Transverse colon (tissue), 4 donors: Measurements from ENCODE around the gene CTF1. TPM values are rescaled to one million over a fixed set of nuclear protein-coding genes. Genes with fewer than 3 reads are reported as not detected.
A peak's percentile ranks its signal among the peaks of the same experiment; 100 is the strongest.

ENCODE experiments used
- DNase-seq: peaks from one replicate; pipeline ENCODE4 v3.0.0-alpha.2; 2019
- H3K27ac ChIP-seq, 4 donors: fragments of 200-600 bp; sonication (generic); 2 replicates each; pipeline ENCODE4 v1.5.1; 2016 to 2018; ENCODE audit warnings: inconsistent platforms in 4 of 4
- H3K27me3 ChIP-seq: fragments of 200-600 bp; sonication (generic); 2 replicates; pipeline ENCODE4 v1.5.1; 2017; ENCODE audit warnings: inconsistent platforms
- H3K36me3 ChIP-seq, 4 donors: fragments of 200-600 bp; sonication (generic); 2 replicates each; pipeline ENCODE4 v1.5.1; 2017 to 2019; ENCODE audit warnings: inconsistent platforms in 4 of 4
- H3K4me1 ChIP-seq, 4 donors: fragments of 200-600 bp; sonication (generic); 2 replicates each; pipeline ENCODE4 v1.5.1; 2017 to 2020; ENCODE audit warnings: inconsistent platforms in 4 of 4
- H3K4me3 ChIP-seq, 4 donors: fragments of 200-600 bp; sonication (generic); 1 replicate in 1 of 4; 2 replicates in 3 of 4; pipeline versions ENCODE4 v1.5.1 to v1.6.1; 2017 to 2019; ENCODE audit warnings: inconsistent platforms in 4 of 4
- H3K9me3 ChIP-seq, 2 donors: fragments of 200-600 bp; sonication (generic); 2 replicates each; pipeline ENCODE4 v1.5.1; 2017 to 2019; ENCODE audit warnings: inconsistent platforms in 2 of 2
- EP300 ChIP-seq: sonication (generic); formaldehyde crosslinking; IDR thresholded peaks from one replicate; pipeline ENCODE4 v1.6.1; 2017; ENCODE audit warnings: antibody characterized with exemption, low read depth
- POLR2A ChIP-seq: fragments of 450-650 bp; IDR thresholded peaks from one replicate; pipeline ENCODE4 v1.6.1; 2016; ENCODE audit warnings: antibody characterized with exemption, mild to moderate bottlenecking, moderate library complexity
- POLR2AphosphoS5 ChIP-seq, 3 donors: sonication (generic); formaldehyde crosslinking; IDR thresholded peaks; one replicate each; pipeline ENCODE4 v1.6.1; 2016; ENCODE audit warnings: antibody characterized with exemption in 3 of 3
- WGBS, 2 donors: methylation state at CpG; one replicate each; pipeline ENCODE4 v1.1.5; 2018; ENCODE audit warnings: low coverage in 1 of 2; 5-methylcytosine and 5-hydroxymethylcytosine counted together
- in situ Hi-C, 4 donors: fragments of 200-750 bp; cut with MboI; loops; one replicate each; pipeline versions ENCODE4 v1.15.0 to v1.15.1; 2017; ENCODE audit warnings: low sequenced_read_pairs in 3 of 4, low pct_ligation_motif_present in 1 of 4, low pct_unique_long_range_greater_than_20kb in 1 of 4
- intact Hi-C: fragments of 100-400 bp; cut with DNase I; formaldehyde crosslinking; loops from one replicate; pipeline ENCODE4 v1.15.1; 2023; ENCODE audit warnings: low total_unique reads
- total RNA-seq, 4 donors: library from RNA; depleted of rRNA; stranded (reverse); fragments of >200 nt; gene quantifications; one replicate each; pipeline ENCODE4 v1.1.0, GENCODE V29; 2016
- TF ChIP-seq, protein P1 (sequence below), 5 experiments: fragments of 200-600 bp in 3 of 5; fragments of 450-650 bp in 2 of 5; sonication (generic) in 3 of 5; IDR thresholded peaks; 1 replicate in 2 of 5; 2 replicates in 3 of 5; pipeline ENCODE4 v1.5.1; 2016 to 2017; ENCODE audit warnings: antibody characterized with exemption in 5 of 5, inconsistent platforms in 3 of 5, mild to moderate bottlenecking in 2 of 5, moderate library complexity in 1 of 5

The CTF1 gene
- total RNA-seq, 4 donors from 2014 or later, result 0.82 to 0.95 TPM; not detected in 2

DNA sequence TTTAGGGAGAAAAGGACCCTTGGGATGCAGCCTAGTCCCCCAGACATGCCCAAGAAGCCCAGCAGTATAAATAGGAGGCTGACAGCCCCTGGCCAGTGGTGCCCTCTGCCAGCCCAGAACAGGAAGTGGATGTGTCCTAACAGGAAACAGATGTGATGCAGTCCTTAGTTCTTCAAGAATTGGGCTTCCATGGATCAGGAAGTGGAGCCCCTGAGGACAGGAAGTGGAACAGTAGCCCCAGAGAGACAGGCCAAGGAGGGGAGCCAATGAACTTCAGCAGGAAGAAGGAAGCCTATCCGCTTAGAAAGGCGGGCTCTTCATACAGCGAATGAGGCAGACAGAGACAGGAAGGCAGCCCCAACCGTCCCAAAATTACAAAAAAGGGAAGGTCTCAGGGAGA, 7.2 kb downstream of the CTF1 start:
- TF ChIP-seq, protein P1, sequence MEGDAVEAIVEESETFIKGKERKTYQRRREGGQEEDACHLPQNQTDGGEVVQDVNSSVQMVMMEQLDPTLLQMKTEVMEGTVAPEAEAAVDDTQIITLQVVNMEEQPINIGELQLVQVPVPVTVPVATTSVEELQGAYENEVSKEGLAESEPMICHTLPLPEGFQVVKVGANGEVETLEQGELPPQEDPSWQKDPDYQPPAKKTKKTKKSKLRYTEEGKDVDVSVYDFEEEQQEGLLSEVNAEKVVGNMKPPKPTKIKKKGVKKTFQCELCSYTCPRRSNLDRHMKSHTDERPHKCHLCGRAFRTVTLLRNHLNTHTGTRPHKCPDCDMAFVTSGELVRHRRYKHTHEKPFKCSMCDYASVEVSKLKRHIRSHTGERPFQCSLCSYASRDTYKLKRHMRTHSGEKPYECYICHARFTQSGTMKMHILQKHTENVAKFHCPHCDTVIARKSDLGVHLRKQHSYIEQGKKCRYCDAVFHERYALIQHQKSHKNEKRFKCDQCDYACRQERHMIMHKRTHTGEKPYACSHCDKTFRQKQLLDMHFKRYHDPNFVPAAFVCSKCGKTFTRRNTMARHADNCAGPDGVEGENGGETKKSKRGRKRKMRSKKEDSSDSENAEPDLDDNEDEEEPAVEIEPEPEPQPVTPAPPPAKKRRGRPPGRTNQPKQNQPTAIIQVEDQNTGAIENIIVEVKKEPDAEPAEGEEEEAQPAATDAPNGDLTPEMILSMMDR (IDR thresholded peaks at IDR 0.05), result no peak
- TF ChIP-seq EP300 (no peak), POLR2A (no peak), POLR2AphosphoS5 (IDR thresholded peaks at IDR 0.05) (no peak)
- no peaks in the 10 kb centered on the region for H3K9me3 ChIP-seq
- in situ Hi-C loops (no loop called here), intact Hi-C loops (loop anchor here (5.0 kb wide), 1 partner anchor 56 kb away; no protein-coding TSS in a partner anchor)
- no peak overlapping the region for H3K4me3 ChIP-seq
- peak overlapping the region; percentile 90 to 96 (median 95) for H3K27ac ChIP-seq
- H3K36me3 ChIP-seq, result no peaks in the 10 kb centered on the region
- no peaks in the 10 kb centered on the region for H3K27me3 ChIP-seq
- DNase-seq, result no peak
- peaks cover 0 to 30% (median 11%) of the 10 kb centered on the region in 4 donors for H3K4me1 ChIP-seq
- whole genome bisulfite sequencing, 2 donors, result 90% methylated on average over 4 of the region's 4 CpGs; no CpG with 5 or more reads in 1 of the 2 donors

DNA sequence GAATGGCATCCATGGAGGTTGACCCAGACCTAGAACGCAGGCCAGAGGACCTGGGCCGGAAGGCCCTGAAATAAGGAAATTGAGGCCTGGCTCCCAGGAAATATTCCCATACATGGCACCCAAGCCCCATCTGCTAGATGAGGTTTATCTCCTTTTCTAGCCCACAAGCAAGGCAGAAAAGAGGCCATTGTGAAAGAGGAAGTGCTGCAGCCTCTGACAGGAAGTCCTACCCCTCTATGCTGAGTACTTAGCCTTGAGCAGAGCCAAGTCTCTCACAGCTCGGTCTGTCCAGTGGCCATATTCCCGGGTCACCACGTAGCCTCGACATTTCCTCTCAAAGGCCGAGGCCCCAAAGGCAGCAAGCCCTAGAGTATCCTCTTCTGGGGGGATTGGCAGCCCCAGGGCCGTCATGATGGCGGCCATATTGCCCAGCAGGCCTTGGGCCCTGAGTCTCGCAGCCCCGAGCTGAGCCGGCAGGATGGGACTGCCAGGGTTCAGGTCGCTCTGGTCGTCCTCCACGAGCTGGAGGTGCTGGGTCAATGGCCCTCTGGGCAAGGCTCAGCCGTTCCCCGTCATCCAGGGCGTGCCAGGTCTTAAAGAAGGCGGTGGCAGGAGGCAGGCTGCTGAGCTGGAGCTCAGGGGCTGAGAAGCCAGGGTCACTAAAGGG, 7.8 kb downstream of the CTF1 start:
- intact Hi-C loops, result loop anchor here (5.0 kb wide), 1 partner anchor 57 kb away; no protein-coding TSS in a partner anchor
- DNase-seq, result no peak

DNA sequence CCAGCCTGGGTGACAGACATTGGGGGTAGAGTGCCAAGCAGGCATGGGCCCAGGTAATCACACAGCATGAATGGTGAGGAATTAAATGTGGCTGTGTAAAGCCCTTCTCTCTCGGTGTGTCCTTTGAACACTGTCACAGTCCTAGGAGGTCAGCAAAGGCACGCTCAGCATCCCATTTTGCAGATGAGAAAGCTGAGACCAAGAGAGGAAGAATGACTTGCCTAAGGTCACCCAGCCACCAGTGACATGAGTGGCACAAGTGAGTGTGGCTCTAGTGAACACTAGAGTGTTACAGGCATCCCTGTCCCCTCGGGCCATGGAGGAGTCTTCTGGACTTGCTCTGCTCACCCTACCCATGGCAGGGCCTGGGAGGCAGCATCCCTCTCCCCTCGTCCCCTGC, 10.7 kb downstream of the CTF1 start:
- WGBS, 2 donors, result 88% methylated on average over 4 of the region's 4 CpGs; no CpG with 5 or more reads in 1 of the 2 donors
- in situ Hi-C loops, result loop anchor here in 1 of 4 donors (5.0 kb wide), 1 partner anchor 45 kb away; no protein-coding TSS in a partner anchor

More for the DNA sequence above, 7.8 kb downstream of the CTF1 start:
- TF ChIP-seq, protein P1 (IDR thresholded peaks at IDR 0.05), result no peak
- TF ChIP-seq POLR2A (no peak), POLR2AphosphoS5 (IDR thresholded peaks at IDR 0.05) (no peak), EP300 (no peak)
- H3K27me3 ChIP-seq, result no peaks in the 10 kb centered on the region
- no peak overlapping the region for H3K4me3 ChIP-seq
- peaks cover 0 to 30% (median 11%) of the 10 kb centered on the region in 4 donors for H3K4me1 ChIP-seq
- peak overlapping the region; percentile 90 to 96 (median 95) for H3K27ac ChIP-seq
- WGBS, 2 donors, result 87 to 100% methylated on average over 1 to 19 of the region's 19 CpGs
- H3K36me3 ChIP-seq, result no peaks in the 10 kb centered on the region
- no peaks in the 10 kb centered on the region for H3K9me3 ChIP-seq
- in situ Hi-C loops, result no loop called here

DNA sequence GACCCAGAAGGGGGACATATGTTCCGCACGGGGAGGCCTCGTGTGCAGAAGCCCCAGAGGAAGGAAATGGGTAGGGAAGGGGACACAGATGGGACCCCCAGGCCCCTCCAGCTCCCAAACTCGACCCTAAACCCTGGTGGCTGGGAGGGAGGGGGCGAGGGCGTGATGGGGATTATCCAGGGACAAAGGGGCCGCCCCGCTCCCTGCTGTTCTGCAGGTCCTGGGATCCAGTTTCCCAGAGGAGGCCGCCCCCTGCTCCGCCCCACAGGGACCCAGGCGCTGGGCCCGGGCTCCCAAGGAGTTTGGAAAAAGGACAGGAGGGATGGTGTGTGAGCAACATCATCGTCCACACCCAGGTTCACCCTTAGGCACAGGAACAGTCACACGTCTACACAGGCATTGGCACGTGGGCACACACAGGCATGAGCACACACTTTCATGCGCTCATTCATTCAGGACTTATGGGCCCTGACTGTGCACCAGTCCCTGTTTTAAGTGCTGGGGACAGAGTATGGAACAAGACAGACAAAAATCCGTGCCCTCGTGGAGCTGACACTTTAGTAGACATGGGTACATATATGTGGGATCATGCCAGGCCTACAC, 14.1 kb downstream of the CTF1 start:
- 75% methylated on average over 18 of the region's 18 CpGs; no CpG with 5 or more reads in 1 of the 2 donors for WGBS, 2 donors
- no peak for TF ChIP-seq POLR2AphosphoS5 (IDR thresholded peaks at IDR 0.05)
- TF ChIP-seq, protein P1 (IDR thresholded peaks at IDR 0.05), result no peak
- TF ChIP-seq EP300, result no peak
- TF ChIP-seq POLR2A, result no peak
- Histone ChIP-seq H3K27ac (no peak overlapping the region), H3K9me3 (no peaks in the 10 kb centered on the region), H3K4me3 (no peak overlapping the region), H3K4me1 (no peaks in the 10 kb centered on the region), H3K36me3 (no peaks in the 10 kb centered on the region), H3K27me3 (no peaks in the 10 kb centered on the region)
- intact Hi-C loops (no loop called here), in situ Hi-C loops (loop anchor here in 2 of 4 donors (10.0 kb wide), 1 partner anchor 66 kb away; no protein-coding TSS in a partner anchor)
- DNase-seq, result no peak

More for the DNA sequence above, 10.7 kb downstream of the CTF1 start:
- H3K36me3 ChIP-seq, result no peaks in the 10 kb centered on the region
- DNase-seq, result no peak
- intact Hi-C loops, result no loop called here
- no peaks in the 10 kb centered on the region for H3K27me3 ChIP-seq
- TF ChIP-seq EP300 (no peak), POLR2A (no peak), POLR2AphosphoS5 (IDR thresholded peaks at IDR 0.05) (no peak)
- TF ChIP-seq, protein P1 (IDR thresholded peaks at IDR 0.05), result no peak
- H3K27ac ChIP-seq, result no peak overlapping the region
- H3K4me3 ChIP-seq, result no peak overlapping the region
- peaks cover 0 to 21% (median 7%) of the 10 kb centered on the region in 4 donors for H3K4me1 ChIP-seq
- H3K9me3 ChIP-seq, result no peaks in the 10 kb centered on the region
